Activated CD8-positive, alpha-beta T cell treated with anti-CD3 and anti-CD28 coated beads for 36 hours (primary cell): ENCODE data around the gene C12orf50. TPM values are rescaled to one million over a fixed set of nuclear protein-coding genes. Genes with fewer than 3 reads are reported as not detected.
A peak's percentile ranks its signal among the peaks of the same experiment; 100 is the strongest.

Source experiments
- ATAC-seq: fragments of 200-7000 bp; cut with Tn5 transposase; one replicate; pipeline ENCODE4 v1.10.0; 2021; ENCODE audit warnings: mild to moderate bottlenecking, moderate library complexity
- CTCF ChIA-PET: fragments of 350-600 bp; sonication (Branson Sonifier 250); formaldehyde crosslinking; loops from one replicate; lab custom pipeline; 2021; ENCODE audit warnings: antibody characterized with exemption; lab: Charles Lee
- POLR2A ChIA-PET: fragments of 350-600 bp; sonication (Branson Sonifier 250); formaldehyde crosslinking; loops from one replicate; lab custom pipeline; 2021; ENCODE audit warnings: antibody characterized with exemption; lab: Charles Lee
- DNase-seq: peaks from one replicate; pipeline ENCODE4 v3.0.0-alpha.2; 2020
- H3K27ac Mint-ChIP-seq: one replicate; pipeline ENCODE4 v1.8.0; 2021; ENCODE audit warnings: mild to moderate bottlenecking, mixed read lengths
- H3K27me3 Mint-ChIP-seq: one replicate; pipeline ENCODE4 v1.8.0; 2021; ENCODE audit warnings: mixed read lengths
- H3K36me3 Mint-ChIP-seq: one replicate; pipeline ENCODE4 v1.8.0; 2021; ENCODE audit warnings: low read depth, mixed read lengths
- H3K4me1 Mint-ChIP-seq: one replicate; pipeline ENCODE4 v1.8.0; 2021; ENCODE audit warnings: low read depth, mixed read lengths
- H3K4me3 Mint-ChIP-seq: one replicate; pipeline ENCODE4 v1.8.0; 2021; ENCODE audit warnings: mild to moderate bottlenecking, moderate library complexity, mixed read lengths
- H3K9me3 Mint-ChIP-seq: one replicate; pipeline ENCODE4 v1.8.0; 2021; ENCODE audit warnings: mixed read lengths
- CTCF ChIP-seq: fragments of 200-600 bp; IDR thresholded peaks from one replicate; pipeline ENCODE4 v1.8.0; 2022; ENCODE audit warnings: antibody characterized with exemption, mild to moderate bottlenecking
- intact Hi-C: fragments of 100-400 bp; cut with micrococcal nuclease; formaldehyde crosslinking; loops from one replicate; pipeline ENCODE4 v1.10.0; 2022
- total RNA-seq, 2 experiments: library from RNA; stranded (reverse); gene quantifications; one replicate each; pipeline ENCODE4 v1.2.3, GENCODE V29; 2021

Gene C12orf50
- total RNA-seq, 2 experiments from 2014 or later: not detected

GRCh38 chr12:88057994-88058718 is 29.0 kb upstream of the C12orf50 start:
- Mint-ChIP-seq H3K9me3 (no peaks in the 10 kb centered on the region), H3K27me3 (no peaks in the 10 kb centered on the region), H3K36me3 (peaks cover 19% of the 10 kb centered on the region), H3K27ac (no peak overlapping the region), H3K4me1 (peaks cover 6% of the 10 kb centered on the region), H3K4me3 (no peak overlapping the region)
- no peak for DNase-seq
- ATAC-seq: no peak
- intact Hi-C loops: no loop called here
- CTCF ChIA-PET: no interaction called here
- TF ChIP-seq CTCF: no peak
- POLR2A ChIA-PET: no interaction called here

GRCh38 chr12:88056571-88056970 is 27.4 kb upstream of the C12orf50 start:
- intact Hi-C loops: no loop called here
- CTCF ChIA-PET: no interaction called here
- Mint-ChIP-seq H3K27me3 (no peaks in the 10 kb centered on the region), H3K27ac (no peak overlapping the region), H3K4me1 (no peaks in the 10 kb centered on the region), H3K4me3 (no peak overlapping the region), H3K9me3 (no peaks in the 10 kb centered on the region), H3K36me3 (peaks cover 15% of the 10 kb centered on the region)
- TF ChIP-seq CTCF: no peak
- DNase-seq (no peak), ATAC-seq (no peak)
- POLR2A ChIA-PET: no interaction called here

GRCh38 chr12:88052686-88053085 is 23.5 kb upstream of the C12orf50 start:
- Mint-ChIP-seq H3K4me1 (no peaks in the 10 kb centered on the region), H3K27me3 (no peaks in the 10 kb centered on the region), H3K4me3 (no peak overlapping the region), H3K36me3 (peaks cover 13% of the 10 kb centered on the region), H3K27ac (no peak overlapping the region), H3K9me3 (no peaks in the 10 kb centered on the region)
- CTCF ChIA-PET: no interaction called here
- POLR2A ChIA-PET: no interaction called here
- peak; percentile 45 for DNase-seq
- no peak for TF ChIP-seq CTCF
- intact Hi-C loops: no loop called here
- ATAC-seq: peak; percentile 45

- H3K4me3 Mint-ChIP-seq: no peak overlapping the region
- intact Hi-C loops: no loop called here
- H3K27me3 Mint-ChIP-seq: no peaks in the 10 kb centered on the region
- CTCF ChIA-PET: no interaction called here
- TF ChIP-seq CTCF: no peak
- no peak for DNase-seq
- POLR2A ChIA-PET: no interaction called here
- H3K36me3 Mint-ChIP-seq: peaks cover 52% of the 10 kb centered on the region
- ATAC-seq: no peak
- H3K4me1 Mint-ChIP-seq: peaks cover 26% of the 10 kb centered on the region
- H3K9me3 Mint-ChIP-seq: no peaks in the 10 kb centered on the region
- no peak overlapping the region for H3K27ac Mint-ChIP-seq
Observed at GRCh38 chr12:88044035-88044434, 14.8 kb upstream of the C12orf50 start.

- intact Hi-C loops: no loop called here
- Mint-ChIP-seq H3K36me3 (peaks cover 36% of the 10 kb centered on the region), H3K27me3 (no peaks in the 10 kb centered on the region), H3K4me3 (no peak overlapping the region), H3K27ac (no peak overlapping the region), H3K4me1 (peaks cover 66% of the 10 kb centered on the region), H3K9me3 (no peaks in the 10 kb centered on the region)
- no peak for TF ChIP-seq CTCF
- ChIA-PET POLR2A (interaction anchor here (1.1 to 1.8 kb wide), 3 partner anchors 9 to 104 kb away, joined by 3 to 5 read pairs (median 4); partner anchors contain the start of genes CEP290 and TMTC3), CTCF (no interaction called here)
- ATAC-seq: no peak
- no peak for DNase-seq
Observed at GRCh38 chr12:88037770-88038169, 8.6 kb upstream of the C12orf50 start.
